ENCODE measurements around the gene OPTC.

Gene OPTC

DNA sequence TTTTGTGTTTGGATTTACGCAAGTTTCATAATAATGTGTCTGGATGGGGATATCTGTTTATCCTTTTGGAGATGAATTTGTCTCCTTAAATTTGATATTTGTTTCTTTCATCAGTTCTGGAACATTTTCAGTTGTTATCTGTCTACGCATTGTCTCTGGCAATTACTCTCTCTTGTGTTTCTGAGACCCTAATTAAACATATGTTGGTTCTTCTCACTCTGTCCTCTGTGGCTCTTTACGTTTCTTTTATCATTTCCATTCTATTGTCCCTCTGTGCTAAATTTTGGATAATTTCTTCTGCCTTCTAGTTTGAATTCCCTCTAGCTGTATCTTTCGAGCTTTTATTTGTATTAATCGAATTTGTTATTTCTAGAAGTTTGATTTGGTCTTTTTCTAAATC is 35.9 kb upstream of the OPTC start:
- ChIA-PET POLR2A (no interaction called here), CTCF (no interaction called here)
- H3K4me1 ChIP-seq (ENCODE audit: control insufficient read depth, insufficient read depth, low read length), result no peaks in the 10 kb centered on the region
- TF ChIP-seq RBAK (tag by site-specific recombination; IDR thresholded peaks at IDR 0.05) (no peak), ZNF133 (tag by site-specific recombination; IDR thresholded peaks at IDR 0.05) (peak; percentile 65)
- H3K27ac ChIP-seq (ENCODE audit: extremely low read depth, low read depth, low read length), result no peak overlapping the region
- no peak overlapping the region for H3K4me3 ChIP-seq (ENCODE audit: low read depth, low read length)
- no peaks in the 10 kb centered on the region for H3K36me3 ChIP-seq (ENCODE audit: control insufficient read depth in 2 of 2, insufficient read depth in 1 of 2, low read length in 2 of 2)
- no peaks in the 10 kb centered on the region for H3K9me3 ChIP-seq (ENCODE audit: control insufficient read depth, insufficient read depth, low read depth, low read length)

DNA sequence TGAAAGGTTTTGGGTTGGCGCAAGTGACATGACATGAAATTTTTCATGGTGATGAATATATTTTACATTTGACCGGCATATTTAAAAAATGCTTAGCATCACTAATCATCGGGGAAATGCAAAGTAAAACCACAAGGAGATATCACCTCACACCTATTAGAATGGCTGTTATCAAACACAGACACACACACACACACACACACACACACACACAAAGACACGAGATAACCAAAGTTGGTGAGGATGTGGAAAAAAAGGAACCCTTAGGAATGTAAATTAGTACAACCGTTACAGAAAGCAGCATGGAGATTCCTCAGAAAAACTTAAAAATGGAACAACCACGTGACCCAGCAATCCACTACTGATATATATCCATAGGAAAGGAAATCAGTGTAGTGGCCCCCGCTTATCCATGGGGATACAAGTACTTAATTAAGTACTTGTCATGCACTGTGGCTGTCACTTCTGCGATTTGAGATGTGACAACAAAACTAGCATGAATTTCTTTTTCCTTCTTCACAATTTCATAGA is 34.2 kb upstream of the OPTC start:
- no peaks in the 10 kb centered on the region for H3K4me1 ChIP-seq (ENCODE audit: control insufficient read depth, insufficient read depth, low read length)
- H3K9me3 ChIP-seq (ENCODE audit: control insufficient read depth, insufficient read depth, low read depth, low read length), result no peaks in the 10 kb centered on the region
- H3K27ac ChIP-seq (ENCODE audit: extremely low read depth, low read depth, low read length), result no peak overlapping the region
- H3K36me3 ChIP-seq (ENCODE audit: control insufficient read depth in 2 of 2, insufficient read depth in 1 of 2, low read length in 2 of 2), result no peaks in the 10 kb centered on the region
- no peak overlapping the region for H3K4me3 ChIP-seq (ENCODE audit: low read depth, low read length)
- ChIA-PET POLR2A (no interaction called here), CTCF (no interaction called here)
- TF ChIP-seq, protein P1, sequence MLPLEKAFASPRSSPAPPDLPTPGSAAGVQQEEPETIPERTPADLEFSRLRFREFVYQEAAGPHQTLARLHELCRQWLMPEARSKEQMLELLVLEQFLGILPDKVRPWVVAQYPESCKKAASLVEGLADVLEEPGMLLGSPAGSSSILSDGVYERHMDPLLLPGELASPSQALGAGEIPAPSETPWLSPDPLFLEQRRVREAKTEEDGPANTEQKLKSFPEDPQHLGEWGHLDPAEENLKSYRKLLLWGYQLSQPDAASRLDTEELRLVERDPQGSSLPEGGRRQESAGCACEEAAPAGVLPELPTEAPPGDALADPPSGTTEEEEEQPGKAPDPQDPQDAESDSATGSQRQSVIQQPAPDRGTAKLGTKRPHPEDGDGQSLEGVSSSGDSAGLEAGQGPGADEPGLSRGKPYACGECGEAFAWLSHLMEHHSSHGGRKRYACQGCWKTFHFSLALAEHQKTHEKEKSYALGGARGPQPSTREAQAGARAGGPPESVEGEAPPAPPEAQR (tag by site-specific recombination; IDR thresholded peaks at IDR 0.05), result no peak
- TF ChIP-seq KLF1 (tag by site-specific recombination; IDR thresholded peaks at IDR 0.05), result no peak
- TF ChIP-seq, protein P2, sequence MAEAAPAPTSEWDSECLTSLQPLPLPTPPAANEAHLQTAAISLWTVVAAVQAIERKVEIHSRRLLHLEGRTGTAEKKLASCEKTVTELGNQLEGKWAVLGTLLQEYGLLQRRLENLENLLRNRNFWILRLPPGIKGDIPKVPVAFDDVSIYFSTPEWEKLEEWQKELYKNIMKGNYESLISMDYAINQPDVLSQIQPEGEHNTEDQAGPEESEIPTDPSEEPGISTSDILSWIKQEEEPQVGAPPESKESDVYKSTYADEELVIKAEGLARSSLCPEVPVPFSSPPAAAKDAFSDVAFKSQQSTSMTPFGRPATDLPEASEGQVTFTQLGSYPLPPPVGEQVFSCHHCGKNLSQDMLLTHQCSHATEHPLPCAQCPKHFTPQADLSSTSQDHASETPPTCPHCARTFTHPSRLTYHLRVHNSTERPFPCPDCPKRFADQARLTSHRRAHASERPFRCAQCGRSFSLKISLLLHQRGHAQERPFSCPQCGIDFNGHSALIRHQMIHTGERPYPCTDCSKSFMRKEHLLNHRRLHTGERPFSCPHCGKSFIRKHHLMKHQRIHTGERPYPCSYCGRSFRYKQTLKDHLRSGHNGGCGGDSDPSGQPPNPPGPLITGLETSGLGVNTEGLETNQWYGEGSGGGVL (tag by site-specific recombination; IDR thresholded peaks at IDR 0.05), result no peak
- no peak for TF ChIP-seq ZFP41 (tag by site-specific recombination; IDR thresholded peaks at IDR 0.05; ENCODE audit: borderline replicate concordance)

DNA sequence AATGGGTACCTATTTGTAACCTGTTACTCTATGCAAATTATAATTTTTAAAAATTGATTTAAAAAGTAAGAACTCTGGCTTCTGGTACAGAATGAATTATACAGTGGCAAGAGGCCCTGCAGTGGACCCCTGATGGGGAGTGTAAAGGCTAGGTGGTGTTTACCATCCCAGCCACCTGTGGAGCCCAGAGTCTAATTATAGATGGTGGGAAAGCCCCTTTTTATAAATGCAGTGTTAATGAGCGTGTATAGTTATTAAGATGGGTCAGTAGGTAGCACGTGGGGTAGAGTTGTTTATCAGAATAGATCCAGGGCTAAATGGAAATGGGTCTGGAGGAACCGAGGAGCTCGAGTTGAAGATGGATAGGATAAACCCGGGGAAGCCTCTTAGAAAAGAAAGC is 32.2 kb upstream of the OPTC start:
- ChIA-PET CTCF (interaction anchor here (0.9 kb wide), 1 partner anchor 118 kb away, joined by 3 read pairs; no protein-coding TSS in a partner anchor), POLR2A (no interaction called here)
- no peaks in the 10 kb centered on the region for H3K9me3 ChIP-seq (ENCODE audit: control insufficient read depth, insufficient read depth, low read depth, low read length)
- no peak for TF ChIP-seq ZNF623 (tag by site-specific recombination; IDR thresholded peaks at IDR 0.05)
- peak; percentile 68 for TF ChIP-seq ZIC2 (tag by site-specific recombination; IDR thresholded peaks at IDR 0.05)
- TF ChIP-seq ZNF785 (tag by site-specific recombination; IDR thresholded peaks at IDR 0.05), result no peak
- peak; percentile 78 for TF ChIP-seq SCRT2 (tag by site-specific recombination; IDR thresholded peaks at IDR 0.05)
- TF ChIP-seq SCRT1 (tag by site-specific recombination; IDR thresholded peaks at IDR 0.05; ENCODE audit: borderline replicate concordance), result 0 out of 2 replicates have a peak, but pooled peaks have one; percentile 11
- no peak for TF ChIP-seq TRIM28 (IDR thresholded peaks at IDR 0.05; ENCODE audit: borderline replicate concordance, low read length)
- no peak for TF ChIP-seq ZNF23 (tag by site-specific recombination; IDR thresholded peaks at IDR 0.05; ENCODE audit: borderline replicate concordance)
- no peak for TF ChIP-seq ZNF433 (tag by site-specific recombination; IDR thresholded peaks at IDR 0.05; ENCODE audit: low read depth)
- no peak for TF ChIP-seq ZNF366 (tag by site-specific recombination; conservative IDR thresholded peaks at IDR 0.05)
- TF ChIP-seq, protein P3, sequence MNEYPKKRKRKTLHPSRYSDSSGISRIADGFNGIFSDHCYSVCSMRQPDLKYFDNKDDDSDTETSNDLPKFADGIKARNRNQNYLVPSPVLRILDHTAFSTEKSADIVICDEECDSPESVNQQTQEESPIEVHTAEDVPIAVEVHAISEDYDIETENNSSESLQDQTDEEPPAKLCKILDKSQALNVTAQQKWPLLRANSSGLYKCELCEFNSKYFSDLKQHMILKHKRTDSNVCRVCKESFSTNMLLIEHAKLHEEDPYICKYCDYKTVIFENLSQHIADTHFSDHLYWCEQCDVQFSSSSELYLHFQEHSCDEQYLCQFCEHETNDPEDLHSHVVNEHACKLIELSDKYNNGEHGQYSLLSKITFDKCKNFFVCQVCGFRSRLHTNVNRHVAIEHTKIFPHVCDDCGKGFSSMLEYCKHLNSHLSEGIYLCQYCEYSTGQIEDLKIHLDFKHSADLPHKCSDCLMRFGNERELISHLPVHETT (tag by site-specific recombination; IDR thresholded peaks at IDR 0.05), result no peak
- TF ChIP-seq ZNF221 (tag by site-specific recombination; IDR thresholded peaks at IDR 0.05; ENCODE audit: borderline replicate concordance), result no peak
- no peak for TF ChIP-seq ZNF701 (tag by site-specific recombination; IDR thresholded peaks at IDR 0.05)
- TF ChIP-seq ZNF292 (tag by site-specific recombination; IDR thresholded peaks at IDR 0.05; ENCODE audit: borderline replicate concordance, low read depth), result no peak
- TF ChIP-seq SALL2 (tag by site-specific recombination; IDR thresholded peaks at IDR 0.05; ENCODE audit: borderline replicate concordance), result no peak
- H3K4me1 ChIP-seq (ENCODE audit: control insufficient read depth, insufficient read depth, low read length), result no peaks in the 10 kb centered on the region
- no peaks in the 10 kb centered on the region for H3K36me3 ChIP-seq (ENCODE audit: control insufficient read depth in 2 of 2, insufficient read depth in 1 of 2, low read length in 2 of 2)
- no peak overlapping the region for H3K27ac ChIP-seq (ENCODE audit: extremely low read depth, low read depth, low read length)
- no peak overlapping the region for H3K4me3 ChIP-seq (ENCODE audit: low read depth, low read length)
